ENCODE measurements around the gene XRCC4. TPM values are rescaled to one million over a fixed set of nuclear protein-coding genes. Genes with fewer than 3 reads are reported as not detected.
"Not testable (repeated sequence)": the region's sequence is repeated elsewhere in the genome, so short reads cannot be mapped to it uniquely, and the experiment has no call there.

The XRCC4 gene
- total RNA-seq, 2 donors from 2014 or later: 6.4 to 6.8 TPM

- no peak for TF ChIP-seq CTCF (IDR thresholded peaks at IDR 0.05)
- Histone ChIP-seq H3K27ac (no peak overlapping the region), H3K4me3 (no peak overlapping the region), H3K4me1 (no peaks in the 10 kb centered on the region), H3K36me3 (no peaks in the 10 kb centered on the region), H3K27me3 (no peaks in the 10 kb centered on the region), H3K9me3 (no peaks in the 10 kb centered on the region)
- DNase-seq (ENCODE audit: low spot score): no peak
Observed at GRCh38 chr5:83345423-83345822, 268.1 kb downstream of the XRCC4 start.

GRCh38 chr5:83348281-83348780, 271.0 kb downstream of the XRCC4 start:
- Histone ChIP-seq H3K9me3 (no peaks in the 10 kb centered on the region), H3K36me3 (no peaks in the 10 kb centered on the region), H3K27me3 (no peaks in the 10 kb centered on the region), H3K27ac (no peak overlapping the region), H3K4me3 (no peak overlapping the region), H3K4me1 (no peaks in the 10 kb centered on the region)
- TF ChIP-seq CTCF (IDR thresholded peaks at IDR 0.05): no peak
- no peak for DNase-seq (ENCODE audit: low spot score)

- H3K36me3 ChIP-seq: no peaks in the 10 kb centered on the region
- H3K9me3 ChIP-seq: no peaks in the 10 kb centered on the region
Observed at GRCh38 chr5:83353231-83353630, 275.9 kb downstream of the XRCC4 start.

GRCh38 chr5:83353774-83354173, 276.4 kb downstream of the XRCC4 start:
- H3K4me1 ChIP-seq: no peaks in the 10 kb centered on the region
- H3K27ac ChIP-seq: no peak overlapping the region
- no peak for DNase-seq (ENCODE audit: low spot score)
- no peaks in the 10 kb centered on the region for H3K36me3 ChIP-seq
- no peak for TF ChIP-seq CTCF (IDR thresholded peaks at IDR 0.05)
- no peak overlapping the region for H3K4me3 ChIP-seq
- H3K9me3 ChIP-seq: no peaks in the 10 kb centered on the region
- no peaks in the 10 kb centered on the region for H3K27me3 ChIP-seq

More at GRCh38 chr5:83353231-83353630, 275.9 kb downstream of the XRCC4 start:
- DNase-seq (ENCODE audit: low spot score): no peak
- Histone ChIP-seq H3K27me3 (no peaks in the 10 kb centered on the region), H3K27ac (no peak overlapping the region), H3K4me3 (no peak overlapping the region), H3K4me1 (no peaks in the 10 kb centered on the region)
- TF ChIP-seq CTCF (IDR thresholded peaks at IDR 0.05): no peak

- TF ChIP-seq CTCF (IDR thresholded peaks at IDR 0.05): no peak
- Histone ChIP-seq H3K9me3 (no peaks in the 10 kb centered on the region), H3K36me3 (no peaks in the 10 kb centered on the region), H3K27me3 (no peaks in the 10 kb centered on the region), H3K27ac (no peak overlapping the region), H3K4me3 (no peak overlapping the region), H3K4me1 (no peaks in the 10 kb centered on the region)
- DNase-seq (ENCODE audit: low spot score): no peak
Observed at GRCh38 chr5:83354958-83355357, 277.6 kb downstream of the XRCC4 start.

- DNase-seq (ENCODE audit: low spot score); H3K27ac ChIP-seq; H3K9me3 ChIP-seq; H3K36me3 ChIP-seq; H3K27me3 ChIP-seq; H3K4me3 ChIP-seq; H3K4me1 ChIP-seq: not testable (repeated sequence)
Observed at GRCh38 chr5:83355482-83356014, 278.2 kb downstream of the XRCC4 start.
